Caco-2 (cell line): ENCODE data around the gene ETV7. TPM values are rescaled to one million over a fixed set of nuclear protein-coding genes. Genes with fewer than 3 reads are reported as not detected.
A peak's percentile ranks its signal among the peaks of the same experiment; 100 is the strongest.

Experiments
- BruUV-seq: library from RNA; stranded (reverse); fragments of 400-500 nt; replicated peaks from 2 replicates; lab custom pipeline; 2021; lab: Mats Ljungman, UMichigan
- CTCF ChIA-PET: fragments of 300-600 bp; sonication (Branson Sonifier 250); formaldehyde crosslinking; loops from one replicate; lab custom pipeline; 2022; ENCODE audit warnings: antibody characterized with exemption; lab: Charles Lee
- POLR2A ChIA-PET: fragments of 300-600 bp; sonication (Branson Sonifier 250); formaldehyde crosslinking; loops from one replicate; lab custom pipeline; 2022; ENCODE audit warnings: antibody characterized with exemption; lab: Charles Lee
- DNase-seq, 2 experiments: peaks; one replicate each; pipeline versions ENCODE4 v3.0.0 to v3.0.0-alpha.2; 2020 to 2022
- H3K27me3 ChIP-seq: replicated peaks from 2 replicates; pipeline ENCODE4 v1.6.0; 2011; ENCODE audit warnings: low read length; ENCODE audit not compliant: control insufficient read depth, insufficient read depth
- H3K36me3 ChIP-seq: 2 replicates; pipeline ENCODE4 v1.5.1; 2011; ENCODE audit warnings: low read length; ENCODE audit not compliant: control insufficient read depth, insufficient read depth
- H3K4me1 ChIP-seq: fragments of 250-450 bp; sonication (Bioruptor Pico); 2 replicates; pipeline ENCODE4 v1.5.1; 2020; ENCODE audit warnings: mild to moderate bottlenecking
- H3K4me3 ChIP-seq: 2 replicates; pipeline ENCODE4 v1.5.1; 2011; ENCODE audit warnings: low read depth, mild to moderate bottlenecking, control low read depth, low read length
- H3K9me3 ChIP-seq: fragments of 250-450 bp; sonication (Bioruptor Pico); 2 replicates; pipeline ENCODE4 v1.5.1; 2020; ENCODE audit warnings: mild to moderate bottlenecking, moderate library complexity
- H3K27ac Mint-ChIP-seq: one replicate; pipeline ENCODE4 v1.8.0; 2022; ENCODE audit warnings: mixed read lengths; ENCODE audit not compliant: unreplicated experiment
- H3K27me3 Mint-ChIP-seq: one replicate; pipeline ENCODE4 v1.8.0; 2022; ENCODE audit warnings: mixed read lengths; ENCODE audit not compliant: insufficient read depth, unreplicated experiment
- H3K36me3 Mint-ChIP-seq: one replicate; pipeline ENCODE4 v1.8.0; 2022; ENCODE audit warnings: mild to moderate bottlenecking, mixed read lengths; ENCODE audit not compliant: insufficient read depth, unreplicated experiment
- H3K4me1 Mint-ChIP-seq: one replicate; pipeline ENCODE4 v1.8.0; 2022; ENCODE audit warnings: low read depth, mixed read lengths; ENCODE audit not compliant: unreplicated experiment
- H3K4me3 Mint-ChIP-seq: one replicate; pipeline ENCODE4 v1.8.0; 2022; ENCODE audit warnings: mild to moderate bottlenecking, moderate library complexity, mixed read lengths; ENCODE audit not compliant: unreplicated experiment
- H3K9me3 Mint-ChIP-seq: one replicate; pipeline ENCODE4 v1.8.0; 2022; ENCODE audit warnings: mixed read lengths; ENCODE audit not compliant: unreplicated experiment
- intact Hi-C: fragments of 100-400 bp; cut with micrococcal nuclease; formaldehyde crosslinking; loops from one replicate; pipeline ENCODE4 v1.10.0; 2022; ENCODE audit not compliant: unreplicated experiment
- total RNA-seq: library from RNA; stranded (reverse); gene quantifications from 2 replicates; pipeline ENCODE4 v1.2.3, GENCODE V29; 2022
- TF ChIP-seq, protein P1 (sequence below), 2 experiments: fragments of 200-600 bp in 1 of 2; IDR thresholded peaks; 1 replicate in 1 of 2; 2 replicates in 1 of 2; pipeline versions ENCODE4 v1.5.1 to v1.8.0; 2011 to 2022; ENCODE audit warnings: antibody characterized with exemption in 1 of 2, control low read depth in 1 of 2, inconsistent platforms in 1 of 2, low read depth in 1 of 2, low read length in 1 of 2, mild to moderate bottlenecking in 1 of 2, moderate library complexity in 1 of 2; ENCODE audit not compliant: insufficient read depth in 1 of 2, severe bottlenecking in 1 of 2, unreplicated experiment in 1 of 2

The ETV7 gene
- total RNA-seq, 1 experiment from 2014 or later = 0.52 TPM

DNA sequence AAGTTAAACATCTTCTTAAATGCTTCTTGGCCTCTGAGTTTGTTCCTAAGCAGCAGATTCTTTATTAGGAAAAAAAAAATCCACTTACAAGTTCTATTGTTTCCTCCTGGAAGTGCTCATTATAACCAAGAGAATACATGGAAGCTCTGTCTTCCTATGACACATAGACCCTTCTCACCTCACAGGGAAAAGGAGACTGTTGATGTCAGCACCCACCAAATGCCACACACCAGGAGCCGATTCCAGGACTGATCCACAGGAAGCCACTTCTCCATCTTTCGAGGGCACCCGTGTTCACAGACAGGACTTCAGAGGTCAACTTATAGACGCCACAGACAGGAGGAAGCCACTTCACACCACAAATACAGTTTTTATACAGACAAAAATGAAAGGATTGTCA, 37.4 kb downstream of the ETV7 start:
- ChIA-PET CTCF (interaction anchor here (0.8 to 1.8 kb wide), 2 partner anchors 9 to 48 kb away, joined by 4 to 14 read pairs; no protein-coding TSS in a partner anchor), POLR2A (interaction anchor here (1.3 kb wide), 1 partner anchor 15 kb away, joined by 3 read pairs; no protein-coding TSS in a partner anchor)
- intact Hi-C loops = no loop called here
- no peak overlapping the region for H3K4me3 ChIP-seq
- Mint-ChIP-seq H3K36me3 (no peaks in the 10 kb centered on the region), H3K4me1 (peaks cover 19% of the 10 kb centered on the region), H3K9me3 (no peaks in the 10 kb centered on the region), H3K27ac (no peak overlapping the region), H3K4me3 (no peak overlapping the region), H3K27me3 (no peaks in the 10 kb centered on the region)
- DNase-seq = no peak
- no peaks in the 10 kb centered on the region; the same call in 1 of the 2 replicates for H3K9me3 ChIP-seq
- BruUV-seq = no TSS peak
- H3K4me1 ChIP-seq = peaks cover 20% of the 10 kb centered on the region
- no peaks in the 10 kb centered on the region for H3K27me3 ChIP-seq
- TF ChIP-seq, protein P1, sequence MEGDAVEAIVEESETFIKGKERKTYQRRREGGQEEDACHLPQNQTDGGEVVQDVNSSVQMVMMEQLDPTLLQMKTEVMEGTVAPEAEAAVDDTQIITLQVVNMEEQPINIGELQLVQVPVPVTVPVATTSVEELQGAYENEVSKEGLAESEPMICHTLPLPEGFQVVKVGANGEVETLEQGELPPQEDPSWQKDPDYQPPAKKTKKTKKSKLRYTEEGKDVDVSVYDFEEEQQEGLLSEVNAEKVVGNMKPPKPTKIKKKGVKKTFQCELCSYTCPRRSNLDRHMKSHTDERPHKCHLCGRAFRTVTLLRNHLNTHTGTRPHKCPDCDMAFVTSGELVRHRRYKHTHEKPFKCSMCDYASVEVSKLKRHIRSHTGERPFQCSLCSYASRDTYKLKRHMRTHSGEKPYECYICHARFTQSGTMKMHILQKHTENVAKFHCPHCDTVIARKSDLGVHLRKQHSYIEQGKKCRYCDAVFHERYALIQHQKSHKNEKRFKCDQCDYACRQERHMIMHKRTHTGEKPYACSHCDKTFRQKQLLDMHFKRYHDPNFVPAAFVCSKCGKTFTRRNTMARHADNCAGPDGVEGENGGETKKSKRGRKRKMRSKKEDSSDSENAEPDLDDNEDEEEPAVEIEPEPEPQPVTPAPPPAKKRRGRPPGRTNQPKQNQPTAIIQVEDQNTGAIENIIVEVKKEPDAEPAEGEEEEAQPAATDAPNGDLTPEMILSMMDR (IDR thresholded peaks at IDR 0.05; ENCODE audit: insufficient read depth in 1 of 2, low read depth in 1 of 2, low read length in 1 of 2, severe bottlenecking in 1 of 2, unreplicated experiment in 1 of 2) = no peak
- no peaks in the 10 kb centered on the region for H3K36me3 ChIP-seq

DNA sequence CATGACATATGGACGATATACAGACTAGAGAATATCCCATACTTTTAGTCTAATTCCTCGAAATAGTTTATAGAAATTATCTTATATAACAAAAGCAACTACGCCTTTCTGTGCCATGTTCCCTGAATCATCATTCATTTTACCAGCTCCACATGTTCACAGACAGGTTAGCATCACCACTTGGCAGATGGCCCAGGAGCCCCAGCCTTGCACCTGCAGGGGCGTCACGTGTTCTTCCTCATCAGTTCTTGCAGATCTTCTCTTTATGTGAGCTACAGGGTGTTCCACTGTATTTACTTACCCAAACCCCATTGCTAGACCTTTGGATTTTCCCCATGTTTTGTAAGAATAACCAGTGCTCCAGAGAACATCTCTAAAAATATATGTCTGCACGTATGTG, 38.2 kb downstream of the ETV7 start:
- H3K4me3 Mint-ChIP-seq = no peak overlapping the region
- CTCF ChIA-PET = no interaction called here
- no peak for DNase-seq
- no peak overlapping the region for H3K4me3 ChIP-seq
- H3K27me3 ChIP-seq = no peaks in the 10 kb centered on the region
- no peaks in the 10 kb centered on the region for H3K9me3 Mint-ChIP-seq
- intact Hi-C loops = no loop called here
- no peaks in the 10 kb centered on the region for H3K27me3 Mint-ChIP-seq
- POLR2A ChIA-PET = no interaction called here
- H3K4me1 Mint-ChIP-seq = peaks cover 19% of the 10 kb centered on the region
- no peaks in the 10 kb centered on the region for H3K36me3 ChIP-seq
- peaks cover 20% of the 10 kb centered on the region for H3K4me1 ChIP-seq
- no peaks in the 10 kb centered on the region; the same call in 1 of the 2 replicates for H3K9me3 ChIP-seq
- H3K36me3 Mint-ChIP-seq = no peaks in the 10 kb centered on the region
- no TSS peak for BruUV-seq
- no peak overlapping the region for H3K27ac Mint-ChIP-seq
- TF ChIP-seq, protein P1 (IDR thresholded peaks at IDR 0.05; ENCODE audit: insufficient read depth in 1 of 2, low read depth in 1 of 2, low read length in 1 of 2, severe bottlenecking in 1 of 2, unreplicated experiment in 1 of 2) = no peak

DNA sequence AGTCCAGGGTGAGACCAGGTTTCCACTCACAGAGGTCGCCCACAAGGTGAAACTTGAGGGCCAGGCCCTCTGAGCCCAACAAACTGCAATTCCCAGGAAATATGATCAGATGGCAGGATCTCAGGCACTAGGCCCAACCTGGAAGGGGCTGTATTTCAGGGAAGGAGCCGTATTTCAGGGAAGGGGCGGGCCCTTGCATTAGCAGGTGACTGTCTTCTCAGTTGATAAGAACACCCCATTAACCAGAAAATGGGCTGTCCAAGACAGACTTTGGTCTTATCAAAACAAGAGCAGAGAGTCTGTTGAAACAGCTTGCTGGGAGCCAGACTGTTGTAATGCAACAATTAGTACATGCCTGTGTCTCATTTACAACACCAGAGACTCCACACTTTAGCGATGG, 39.8 kb downstream of the ETV7 start:
- H3K27ac Mint-ChIP-seq = no peak overlapping the region
- TF ChIP-seq, protein P1 (IDR thresholded peaks at IDR 0.05; ENCODE audit: insufficient read depth in 1 of 2, low read depth in 1 of 2, low read length in 1 of 2, severe bottlenecking in 1 of 2, unreplicated experiment in 1 of 2) = no peak
- no peaks in the 10 kb centered on the region for H3K27me3 Mint-ChIP-seq
- Histone ChIP-seq H3K4me3 (no peak overlapping the region), H3K4me1 (peaks cover 20% of the 10 kb centered on the region), H3K9me3 (no peaks in the 10 kb centered on the region; the same call in 1 of the 2 replicates), H3K36me3 (no peaks in the 10 kb centered on the region), H3K27me3 (no peaks in the 10 kb centered on the region)
- POLR2A ChIA-PET = no interaction called here
- H3K4me1 Mint-ChIP-seq = peaks cover 12% of the 10 kb centered on the region
- H3K36me3 Mint-ChIP-seq = no peaks in the 10 kb centered on the region
- H3K9me3 Mint-ChIP-seq = no peaks in the 10 kb centered on the region
- intact Hi-C loops = no loop called here
- CTCF ChIA-PET = interaction anchor here (0.9 to 1.4 kb wide), 2 partner anchors 13 to 45 kb away, joined by 3 read pairs; no protein-coding TSS in a partner anchor
- no TSS peak for BruUV-seq
- peak in 1 of 2 experiments; percentile 20 for DNase-seq
- no peak overlapping the region for H3K4me3 Mint-ChIP-seq
